HTERT RPE-1 (cell line): ENCODE measurements around the gene C4orf33.
"Not testable (repeated sequence)": the region's sequence is repeated elsewhere in the genome, so short reads cannot be mapped to it uniquely, and the experiment has no call there.

Experiments used
- in situ Hi-C: fragments of 300-500 bp; cut with MboI; formaldehyde crosslinking; loops from 4 replicates; pipeline ENCODE4 v1.14.3; 2020; ENCODE audit warnings: low sequenced_read_pairs

Gene C4orf33, protein sequence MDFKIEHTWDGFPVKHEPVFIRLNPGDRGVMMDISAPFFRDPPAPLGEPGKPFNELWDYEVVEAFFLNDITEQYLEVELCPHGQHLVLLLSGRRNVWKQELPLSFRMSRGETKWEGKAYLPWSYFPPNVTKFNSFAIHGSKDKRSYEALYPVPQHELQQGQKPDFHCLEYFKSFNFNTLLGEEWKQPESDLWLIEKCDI

DNA sequence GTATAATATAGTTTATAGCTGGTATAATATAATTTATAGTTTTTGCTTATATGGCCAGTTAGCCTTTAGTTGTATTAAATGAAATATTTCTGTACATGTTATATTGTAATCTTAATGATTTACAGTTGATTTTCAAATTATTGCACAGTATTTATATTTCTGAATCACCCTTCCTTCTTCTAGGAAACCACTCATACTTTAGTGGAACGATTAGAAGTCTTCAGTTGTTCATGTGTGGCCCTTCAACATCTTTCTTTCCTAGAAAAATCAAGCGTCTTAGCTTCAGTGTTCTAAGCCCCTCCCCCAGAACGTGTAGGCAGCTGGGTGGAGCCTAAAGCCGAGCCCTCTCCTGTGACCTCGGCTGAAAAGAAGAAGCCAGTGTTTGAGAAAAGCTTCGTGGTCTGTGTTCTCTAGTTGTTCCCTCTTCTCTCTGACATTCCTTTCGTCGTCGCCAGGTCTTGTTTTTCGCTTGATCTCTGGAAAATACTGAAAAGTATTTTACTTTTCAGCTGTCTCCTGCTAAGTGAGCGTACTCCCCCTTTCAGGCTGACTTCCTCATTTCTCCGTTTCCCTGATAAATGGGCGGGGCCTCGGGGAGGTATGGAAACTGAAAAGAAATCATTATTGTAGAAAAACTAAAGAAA, at the start of gene C4orf33:
Gene C4orf33 (plus strand): TSS at position 342 of the 644 bp plus-strand sequence. CDS start 6,459 bp downstream, outside the sequence.
- in situ Hi-C loops, result no loop called here

DNA sequence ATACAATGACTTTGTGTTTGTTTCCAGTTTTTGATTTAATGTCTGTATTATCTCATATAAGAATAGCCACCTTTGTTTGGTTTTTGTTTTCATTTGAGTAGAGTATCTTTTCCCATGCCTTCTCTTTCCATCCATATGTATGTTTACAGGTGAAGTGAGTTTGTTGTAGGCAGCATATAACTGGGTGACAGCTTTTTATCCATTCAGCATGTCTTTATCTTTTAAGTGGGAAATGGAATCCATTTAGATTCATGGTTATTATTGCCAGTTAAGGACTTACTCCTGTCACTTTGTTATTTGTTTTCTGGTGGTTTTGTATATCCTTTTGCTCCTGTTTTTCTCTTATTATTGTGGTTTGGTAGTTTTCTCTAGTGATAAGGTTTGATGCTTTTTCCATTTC, 36.9 kb upstream of the C4orf33 start:
- in situ Hi-C loops, result no loop called here

DNA sequence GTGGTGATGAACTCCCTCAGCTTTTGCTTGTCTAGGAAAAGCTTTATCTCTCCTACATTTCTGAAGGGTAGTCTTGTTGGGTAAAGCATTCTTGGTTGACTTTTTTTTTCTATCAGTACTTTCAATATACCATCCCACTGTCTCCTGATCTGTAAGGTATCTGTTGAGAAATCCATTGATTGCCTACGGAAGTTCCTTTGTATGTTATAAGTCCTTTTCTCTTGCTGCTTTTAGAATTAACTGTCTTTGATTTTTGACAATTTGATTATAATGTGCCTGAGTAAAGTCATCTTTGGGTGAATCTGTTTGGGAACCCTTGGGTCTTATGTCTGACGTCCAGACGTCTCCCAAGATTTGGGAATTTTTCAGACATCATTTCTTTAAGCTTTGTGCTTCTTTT, 33.4 kb upstream of the C4orf33 start:
- in situ Hi-C loops, result no loop called here

DNA sequence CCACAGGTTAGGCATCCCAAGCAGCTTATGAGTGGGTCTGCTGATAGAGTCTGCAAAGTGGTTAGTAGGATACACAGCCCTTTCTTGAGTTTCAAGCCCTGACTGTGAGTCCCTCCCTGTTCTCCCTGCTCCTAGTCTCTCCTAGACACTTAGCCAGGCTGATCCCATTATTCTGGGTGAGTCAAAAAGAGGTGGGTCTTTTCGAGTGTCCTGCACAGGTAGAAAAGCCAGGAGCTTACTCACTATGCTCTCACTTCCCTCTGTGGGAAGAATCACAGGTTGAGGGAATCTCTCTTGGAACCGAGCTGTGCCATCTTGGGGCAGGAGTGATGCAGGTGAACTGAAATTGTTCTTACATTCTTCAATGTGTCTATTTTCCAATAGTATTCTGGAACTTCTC, 32.3 kb upstream of the C4orf33 start:
- in situ Hi-C loops, result no loop called here

DNA sequence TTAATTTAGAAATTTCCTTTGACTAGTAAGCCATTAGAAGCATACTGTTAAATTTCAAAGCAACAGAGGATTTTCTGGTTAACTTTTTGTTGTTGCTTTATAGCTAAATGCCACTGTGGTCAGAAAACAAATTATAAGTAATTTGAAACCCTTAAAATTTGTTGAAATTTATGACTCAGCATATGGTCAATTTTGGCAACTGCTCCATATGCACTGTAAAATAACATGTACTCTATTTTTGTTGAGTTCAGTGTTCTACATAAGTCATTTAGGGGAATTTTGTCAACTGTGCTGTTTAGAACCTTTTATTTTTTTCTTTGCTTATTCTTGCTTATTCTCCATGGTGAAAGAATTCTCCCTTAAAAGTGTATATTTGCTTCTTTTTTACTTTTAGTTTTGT, 31.2 kb upstream of the C4orf33 start:
- in situ Hi-C loops, result no loop called here

DNA sequence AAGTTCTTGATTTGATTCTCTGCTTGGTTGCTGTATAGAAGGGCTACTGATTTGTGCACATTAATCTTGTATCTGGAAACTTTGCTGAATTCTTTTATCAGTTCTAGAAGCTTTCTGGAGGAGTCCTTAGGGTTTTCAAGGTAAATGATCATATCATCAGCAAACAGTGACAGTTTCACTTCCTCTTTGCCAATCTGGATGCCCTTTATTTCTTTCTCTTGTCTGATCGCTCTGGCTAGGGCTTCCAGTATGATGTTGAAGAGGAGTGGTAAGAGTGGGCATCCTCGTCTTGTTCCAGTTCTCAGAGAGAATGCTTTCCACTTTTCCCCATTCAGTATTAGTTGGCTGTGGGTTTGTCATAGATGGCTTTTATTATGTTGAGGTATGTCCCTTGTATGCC, 26.4 kb upstream of the C4orf33 start:
- in situ Hi-C loops, result not testable (repeated sequence)

DNA sequence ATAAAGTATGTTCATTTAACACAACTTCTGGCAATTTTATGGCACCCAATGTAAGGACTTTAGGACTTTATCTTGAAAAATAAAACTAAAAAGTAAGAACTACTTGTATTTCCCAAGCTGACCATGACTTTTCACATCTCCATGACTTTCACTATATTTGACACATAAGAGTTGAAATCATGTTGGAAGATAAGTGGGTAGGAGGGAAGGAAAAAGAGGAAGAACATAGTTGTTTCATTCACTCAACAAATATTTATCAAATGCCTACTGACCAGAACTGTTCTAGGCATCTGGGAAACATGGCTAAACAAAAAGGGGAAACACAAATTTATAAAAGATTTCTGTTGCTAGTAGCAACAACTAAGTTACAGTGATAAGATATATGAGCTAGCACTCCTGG, 18.6 kb upstream of the C4orf33 start:
- in situ Hi-C loops, result no loop called here

DNA sequence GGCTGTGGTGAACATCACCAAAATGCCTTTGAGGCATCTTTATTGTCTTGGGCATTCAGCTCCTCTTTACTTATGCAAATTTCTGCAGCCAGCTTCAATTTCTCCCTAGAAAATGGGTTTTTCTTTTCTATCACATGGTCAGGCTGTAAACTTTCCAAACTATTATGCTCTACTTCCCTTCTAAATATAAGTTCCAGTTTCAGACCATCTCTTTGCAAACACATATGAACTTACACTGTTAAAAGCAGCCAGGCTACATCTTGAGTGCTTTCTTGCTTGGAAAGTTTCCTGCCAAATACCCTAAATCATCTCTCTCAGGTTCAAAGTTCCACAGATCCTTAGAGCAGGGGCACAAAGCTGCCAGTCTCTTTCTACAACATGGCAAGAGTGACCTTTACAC, 15.8 kb upstream of the C4orf33 start:
- in situ Hi-C loops, result no loop called here

DNA sequence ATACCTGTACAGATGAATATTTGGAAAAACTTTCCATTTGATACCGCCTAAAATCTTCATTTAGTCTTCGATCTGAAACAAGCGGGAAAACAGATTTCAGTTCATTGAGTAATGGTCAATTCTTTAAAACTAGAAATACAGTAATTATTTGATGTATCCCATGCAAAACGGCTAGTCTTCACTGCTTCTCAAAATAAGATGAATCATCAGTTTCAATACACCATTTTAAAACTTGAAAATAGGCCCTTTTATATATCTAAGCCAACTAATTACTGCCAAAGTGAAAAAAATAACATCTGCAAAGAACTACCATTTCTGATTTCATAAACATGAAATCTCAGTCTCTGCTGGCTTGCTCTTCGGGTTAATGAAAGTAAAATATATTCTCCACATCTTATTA, 13.7 kb upstream of the C4orf33 start:
- in situ Hi-C loops, result no loop called here

DNA sequence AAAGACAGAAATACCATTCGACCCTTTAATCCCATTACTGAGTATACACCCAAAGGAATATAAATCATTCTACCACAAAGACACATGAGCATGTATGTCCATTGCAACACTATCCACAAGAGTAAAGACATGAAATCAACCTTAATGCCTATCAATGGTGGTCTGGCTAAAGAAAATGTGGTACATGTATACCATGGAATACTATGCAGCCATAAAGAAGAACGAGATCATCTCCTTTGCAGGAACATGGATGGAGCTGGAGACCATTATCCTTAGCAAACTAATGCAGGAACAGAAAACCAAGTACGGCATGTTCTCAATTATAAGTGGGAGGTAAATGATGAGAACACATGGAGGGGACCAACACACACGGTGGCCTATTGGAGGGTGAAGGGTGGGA, 10.5 kb upstream of the C4orf33 start:
- in situ Hi-C loops, result no loop called here

DNA sequence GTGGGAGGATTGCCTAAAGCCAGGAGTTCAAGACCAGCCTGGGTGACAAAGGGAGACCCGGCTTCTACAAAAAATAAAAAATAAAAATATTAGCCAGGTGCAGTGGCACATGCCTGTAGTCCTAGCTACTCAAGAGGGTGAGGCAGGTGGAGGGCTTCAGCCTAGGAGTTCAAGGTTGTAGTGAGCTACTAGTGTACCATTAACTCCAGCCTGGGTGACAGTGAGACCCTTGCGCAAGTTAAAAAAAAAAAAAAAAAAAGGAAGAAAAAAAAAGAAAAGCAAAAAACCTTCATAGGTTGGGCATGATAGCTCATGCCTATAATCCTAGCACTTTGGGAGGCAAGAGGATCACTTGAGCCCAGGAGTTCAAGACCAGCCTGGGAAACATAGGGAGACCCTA, 8.4 kb upstream of the C4orf33 start:
- in situ Hi-C loops, result no loop called here

DNA sequence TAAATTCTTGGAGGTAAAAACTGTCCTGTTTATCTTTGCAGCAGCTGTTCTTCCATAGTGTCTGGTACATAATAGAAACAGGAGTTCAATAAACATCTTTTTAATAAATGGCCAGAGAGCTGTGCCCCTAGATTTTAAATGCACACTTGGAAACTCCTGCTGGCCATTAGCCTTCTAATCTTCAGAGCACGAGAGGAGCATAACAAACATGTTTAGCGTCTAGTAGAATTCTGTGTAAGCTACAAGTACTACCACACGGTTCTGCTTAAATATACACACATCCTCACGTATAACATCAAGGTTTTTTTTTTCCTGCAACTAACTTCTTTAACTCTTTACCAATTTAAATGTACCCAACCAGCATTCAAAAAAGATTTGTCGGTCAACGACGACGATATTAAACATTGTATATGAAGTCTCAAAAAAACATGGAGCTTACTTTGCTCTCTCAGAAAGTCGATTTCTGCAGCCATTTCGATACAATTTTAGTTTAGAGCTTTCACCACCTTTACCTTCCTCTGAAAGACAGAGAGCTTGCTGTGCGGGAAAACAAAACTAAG, 3.2 kb upstream of the C4orf33 start:
- in situ Hi-C loops, result no loop called here

DNA sequence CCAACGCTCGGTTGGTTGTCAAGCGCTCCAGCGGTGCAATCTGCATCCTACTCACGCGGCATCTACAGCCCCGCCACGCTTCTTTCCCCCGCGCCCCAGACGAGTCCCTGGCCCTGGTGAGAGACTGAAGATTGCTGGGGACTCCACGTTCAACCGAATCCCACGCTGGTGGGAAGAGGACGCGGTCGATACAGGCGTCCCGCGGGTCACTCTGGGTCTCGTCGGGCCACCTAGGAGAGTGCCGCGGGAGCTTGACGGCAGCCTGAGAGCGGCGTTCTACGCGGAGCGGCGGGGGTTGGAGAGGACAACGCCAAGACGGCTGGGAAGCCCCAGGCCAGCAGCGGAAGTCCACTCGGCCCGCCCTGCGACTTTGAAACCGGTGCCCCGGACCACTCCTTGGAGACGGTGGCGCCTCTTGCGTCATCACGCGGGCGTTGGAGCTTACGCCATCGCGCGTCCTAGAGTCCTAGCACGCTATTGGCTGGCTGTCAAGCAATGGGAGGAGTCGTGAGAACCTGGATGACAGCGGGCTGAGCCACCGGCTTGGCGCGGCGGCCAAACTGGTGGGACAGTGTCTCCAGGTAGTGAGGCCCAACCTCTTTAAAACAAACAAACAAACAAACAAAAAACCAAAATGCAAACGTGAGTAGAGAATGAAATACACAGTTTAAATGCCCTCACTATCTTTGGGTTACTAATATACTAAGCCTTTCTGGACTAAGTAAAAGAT, 2.6 kb upstream of the C4orf33 start, which contains the start of gene SCLT1:
Gene SCLT1 (minus strand): TSS at position 349 of the 730 bp plus-strand sequence. CDS start 436 bp downstream, outside the sequence.
- in situ Hi-C loops, result no loop called here

DNA sequence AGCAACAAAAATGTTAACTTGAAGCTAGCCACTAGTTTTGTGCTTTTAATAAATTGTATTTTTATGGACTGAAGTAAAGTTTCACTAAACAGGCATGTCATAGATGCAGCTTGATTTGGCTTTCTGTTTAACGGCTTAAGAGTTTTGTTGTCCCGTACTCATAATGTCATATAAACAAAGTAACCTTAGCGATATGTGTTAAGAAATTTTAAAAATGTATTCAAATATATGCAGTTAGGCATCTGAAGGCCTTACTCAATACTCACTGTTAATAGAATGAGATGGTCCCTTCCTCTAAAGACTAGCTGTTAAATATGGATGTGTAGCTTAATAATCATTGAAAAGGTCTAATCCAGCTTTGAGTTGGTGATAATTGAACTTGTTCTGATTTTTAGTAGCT, 1.6 kb upstream of the C4orf33 start:
- in situ Hi-C loops, result no loop called here

DNA sequence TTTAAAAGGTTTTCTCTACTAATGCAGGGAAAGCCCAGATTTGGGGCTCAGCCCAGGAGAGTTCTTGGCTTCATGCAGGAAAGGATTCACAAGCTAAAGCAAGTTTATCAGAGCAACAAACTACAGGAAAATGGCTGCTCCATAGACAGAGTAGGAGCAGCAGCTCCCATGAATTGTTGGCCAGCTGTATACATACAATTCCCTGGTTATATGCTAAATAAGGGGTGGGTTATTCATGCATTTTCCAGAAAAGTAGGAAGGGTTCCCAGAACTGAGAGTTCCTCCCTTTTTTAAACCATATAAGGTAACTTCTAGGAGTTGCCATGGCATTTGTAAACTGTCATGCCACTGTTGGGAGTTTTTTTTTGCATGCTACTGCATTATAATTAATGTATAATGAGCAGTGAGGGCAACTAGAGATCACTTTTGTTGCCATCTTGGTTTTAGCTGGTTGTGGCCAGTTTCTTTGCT, 2.6 kb downstream of the C4orf33 start:
- in situ Hi-C loops, result no loop called here

DNA sequence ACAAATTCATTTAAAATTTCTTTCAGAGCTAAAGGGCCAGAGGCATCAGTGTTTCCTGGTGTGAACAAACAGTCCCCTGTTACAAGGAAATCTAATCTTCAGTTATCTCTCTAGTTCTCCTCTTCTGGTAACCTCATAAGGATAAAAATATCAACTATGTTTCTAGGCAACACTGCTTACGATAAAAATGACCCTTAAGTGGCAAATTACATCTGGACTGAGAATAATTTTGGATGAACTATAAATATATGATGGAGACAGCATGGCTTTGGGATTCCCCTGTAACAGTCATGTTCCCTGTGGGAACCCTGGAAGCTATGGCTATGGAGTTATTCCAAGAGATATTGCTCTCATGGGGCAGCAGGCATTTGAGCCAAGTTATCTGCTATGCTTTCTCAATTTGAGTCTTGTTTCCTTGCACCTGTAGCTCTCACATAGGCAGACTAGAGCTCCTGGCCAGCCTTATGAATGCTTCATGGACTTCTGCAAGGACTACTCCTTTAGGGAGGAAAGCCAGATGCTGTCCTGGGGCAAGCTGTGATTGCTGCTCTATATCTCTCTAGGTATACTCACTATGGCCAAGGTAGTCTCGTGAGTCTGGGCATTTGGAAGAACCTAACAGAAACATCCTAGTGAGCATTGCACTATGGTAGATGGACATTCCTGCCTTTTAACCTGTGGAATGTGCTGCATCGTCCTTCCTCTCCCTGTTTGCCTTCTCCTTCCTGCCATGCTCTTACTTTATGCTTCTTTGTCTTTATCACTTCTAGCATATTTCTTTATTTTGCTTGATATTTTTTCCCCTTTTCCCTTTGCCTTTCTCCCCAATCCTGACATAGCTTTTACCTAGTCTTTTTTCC, 14.2 kb downstream of the C4orf33 start:
- in situ Hi-C loops, result no loop called here

DNA sequence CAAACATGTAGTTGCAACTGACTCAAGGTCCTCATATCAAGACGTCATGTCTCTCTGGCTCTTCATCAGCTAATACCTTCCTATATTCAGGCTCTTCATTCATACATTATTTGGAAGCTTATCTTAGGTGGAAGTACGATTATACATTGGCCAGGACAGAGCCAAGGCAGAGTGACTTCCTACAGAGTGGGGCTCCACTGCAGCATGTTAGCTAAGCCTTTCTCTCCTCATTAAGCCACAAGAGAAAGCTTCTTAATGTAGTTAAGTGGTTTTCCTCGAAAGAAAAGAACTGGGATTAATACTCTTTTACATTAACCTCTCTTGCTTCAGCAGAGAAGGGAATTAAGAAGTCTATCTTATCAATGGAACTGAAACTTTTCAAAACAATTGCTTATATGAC, 15.0 kb downstream of the C4orf33 start:
- in situ Hi-C loops, result no loop called here

DNA sequence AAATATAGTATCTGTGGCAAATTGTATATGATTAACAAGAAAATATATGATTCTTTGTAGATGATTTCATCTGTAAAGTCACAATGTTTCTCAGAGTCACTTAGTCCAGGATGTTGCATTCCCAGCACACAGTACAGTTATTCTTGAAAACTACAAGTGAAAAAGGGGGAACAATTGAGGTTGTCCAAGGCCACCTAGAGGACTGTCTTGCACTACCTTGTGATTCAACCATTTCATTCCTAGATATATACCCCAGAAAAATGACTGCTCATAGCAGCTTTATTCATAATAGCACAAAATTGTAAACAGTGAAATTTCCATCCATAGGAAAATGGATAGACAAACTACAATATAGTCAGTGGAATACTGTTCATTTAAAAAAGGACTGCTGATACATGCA, 16.0 kb downstream of the C4orf33 start:
- in situ Hi-C loops, result no loop called here

DNA sequence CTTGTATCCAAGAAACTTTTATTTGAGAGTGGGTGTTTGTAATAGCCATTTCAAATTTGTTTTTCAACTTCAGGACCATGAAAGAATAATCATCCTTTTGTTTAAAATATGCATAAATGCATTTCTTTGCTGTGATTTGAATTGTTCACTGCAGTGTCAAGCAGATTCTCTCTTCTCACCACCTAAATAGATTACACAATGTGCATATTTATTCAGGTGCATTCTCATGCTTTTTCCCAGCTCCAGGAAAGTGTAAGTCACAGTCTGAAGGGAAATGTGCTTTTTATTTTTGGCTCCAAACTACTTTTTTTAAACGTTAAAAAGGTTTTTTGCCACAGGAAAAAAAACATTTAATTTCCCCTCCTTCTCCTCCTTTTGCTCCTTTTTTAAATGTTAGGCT, 17.5 kb downstream of the C4orf33 start:
- in situ Hi-C loops, result no loop called here

DNA sequence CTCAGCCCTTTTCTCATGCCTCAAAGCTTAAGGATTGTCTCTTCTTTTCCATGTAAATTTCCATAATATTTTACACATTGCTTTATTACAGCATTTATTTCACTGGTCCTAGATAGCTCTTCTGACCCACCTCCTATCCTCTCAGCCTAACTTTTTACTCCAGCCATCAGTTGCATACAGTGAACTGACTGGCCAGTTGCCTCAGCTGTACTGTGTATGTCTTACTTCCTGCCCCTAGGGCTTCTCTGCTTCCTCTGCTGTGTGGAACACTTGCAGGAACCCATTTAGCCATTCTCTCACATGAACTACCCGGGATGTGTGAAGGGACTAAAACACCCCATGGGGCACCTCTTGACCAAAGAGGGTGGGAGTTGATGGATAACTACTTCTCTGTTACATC, 18.0 kb downstream of the C4orf33 start:
- in situ Hi-C loops, result no loop called here

DNA sequence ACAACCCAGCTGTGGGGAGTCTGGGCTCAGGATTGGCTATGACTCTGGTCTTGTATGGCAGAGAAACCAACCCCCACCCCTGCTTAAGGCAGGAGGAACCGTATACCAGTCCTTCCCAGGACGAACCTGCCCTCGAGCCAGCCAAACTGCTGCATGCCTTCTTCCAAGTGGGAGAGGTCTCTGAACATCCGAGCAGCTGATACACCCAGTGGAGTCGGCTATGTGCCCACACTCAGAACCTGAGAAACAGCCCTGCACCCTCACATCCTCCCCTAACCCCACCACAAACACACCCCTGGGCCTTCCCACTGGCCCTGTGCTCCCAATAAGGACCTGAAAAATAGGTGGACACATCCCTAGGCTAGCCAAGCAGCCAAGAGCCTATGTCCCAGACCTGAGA, 21.8 kb downstream of the C4orf33 start:
- in situ Hi-C loops, result no loop called here
